GM23338 (cell line): ENCODE measurements around the gene SULF2. TPM values are rescaled to one million over a fixed set of nuclear protein-coding genes. Genes with fewer than 3 reads are reported as not detected.

Experiments used
- ATAC-seq: fragments of 200-7000 bp; cut with Tn5 transposase; 3 replicates; pipeline ENCODE4 v1.9.1; 2020
- DNase-seq: peaks from one replicate; pipeline ENCODE4 v3.0.0-alpha.2; 2015; ENCODE audit warnings: low spot score
- H2AFZ ChIP-seq: fragments of 200-600 bp; sonication (generic); 2 replicates; pipeline ENCODE4 v1.8.0; 2016; ENCODE audit warnings: antibody characterized with exemption, mild to moderate bottlenecking, moderate library complexity
- H3F3A ChIP-seq: fragments of 200-600 bp; sonication (generic); replicated peaks from 2 replicates; pipeline ENCODE4 v1.8.0; 2017; ENCODE audit warnings: antibody characterized with exemption, mixed run types, low read depth
- H3K27ac ChIP-seq: fragments of 200-600 bp; sonication (generic); 2 replicates; pipeline ENCODE4 v1.6.1; 2016; ENCODE audit warnings: low read depth
- H3K27me3 ChIP-seq: fragments of 200-600 bp; sonication (generic); 2 replicates; pipeline ENCODE4 v1.8.0; 2016; ENCODE audit warnings: mild to moderate bottlenecking, mixed run types, moderate library complexity; ENCODE audit not compliant: insufficient read depth
- H3K36me3 ChIP-seq: fragments of 200-600 bp; sonication (generic); 2 replicates; pipeline ENCODE4 v1.8.0; 2016; ENCODE audit warnings: mild to moderate bottlenecking; ENCODE audit not compliant: insufficient read depth
- H3K4me1 ChIP-seq: fragments of 200-600 bp; sonication (generic); 2 replicates; pipeline ENCODE4 v1.8.0; 2016; ENCODE audit warnings: mild to moderate bottlenecking, moderate library complexity; ENCODE audit not compliant: insufficient read depth
- H3K4me2 ChIP-seq: fragments of 200-600 bp; sonication (generic); 2 replicates; pipeline ENCODE4 v1.7.1; 2017; ENCODE audit warnings: mixed run types
- H3K4me3 ChIP-seq: fragments of 200-600 bp; sonication (generic); 2 replicates; pipeline ENCODE4 v1.6.1; 2016; ENCODE audit warnings: mixed run types
- H3K79me2 ChIP-seq: fragments of 200-600 bp; sonication (generic); replicated peaks from 2 replicates; pipeline ENCODE4 v1.8.0; 2017; ENCODE audit warnings: mild to moderate bottlenecking; ENCODE audit not compliant: insufficient read depth
- H3K9me2 ChIP-seq: fragments of 200-600 bp; sonication (generic); 2 replicates; pipeline ENCODE4 v1.8.0; 2017; ENCODE audit not compliant: insufficient read depth
- H4K20me1 ChIP-seq: fragments of 200-600 bp; sonication (generic); replicated peaks from 2 replicates; pipeline ENCODE4 v1.8.0; 2017; ENCODE audit warnings: mild to moderate bottlenecking; ENCODE audit not compliant: insufficient read depth
- H3K27ac Mint-ChIP-seq: 2 replicates; pipeline ENCODE4 v1.8.0; 2020; ENCODE audit warnings: inconsistent platforms, mild to moderate bottlenecking, moderate library complexity, mixed read lengths
- H3K27me3 Mint-ChIP-seq: 3 replicates; pipeline ENCODE4 v1.8.0; 2022; ENCODE audit warnings: low read depth, mild to moderate bottlenecking, moderate library complexity, mixed read lengths, inconsistent platforms; ENCODE audit not compliant: insufficient read depth, poor library complexity
- H3K36me3 Mint-ChIP-seq: 3 replicates; pipeline ENCODE4 v1.8.0; 2021; ENCODE audit warnings: low read depth, mild to moderate bottlenecking, inconsistent platforms, moderate library complexity, mixed read lengths
- H3K4me1 Mint-ChIP-seq: 3 replicates; pipeline ENCODE4 v1.8.0; 2020; ENCODE audit warnings: mild to moderate bottlenecking, inconsistent platforms, mixed read lengths
- H3K4me3 Mint-ChIP-seq: 3 replicates; pipeline ENCODE4 v1.8.0; 2021; ENCODE audit warnings: moderate library complexity, mild to moderate bottlenecking, inconsistent platforms, mixed read lengths
- H3K9me3 Mint-ChIP-seq: 3 replicates; pipeline ENCODE4 v1.8.0; 2020; ENCODE audit warnings: moderate library complexity, mild to moderate bottlenecking, inconsistent platforms, mixed read lengths
- CREB1 ChIP-seq: fragments of 250-450 bp; sonication (Bioruptor Pico); IDR thresholded peaks from 2 replicates; pipeline ENCODE4 v1.5.0; 2020; ENCODE audit warnings: low read depth, mild to moderate bottlenecking, moderate library complexity
- CTCF ChIP-seq, 2 experiments: fragments of 200-600 bp in 1 of 2; sonication (generic) in 1 of 2; conservative IDR thresholded peaks; 2 replicates each; pipeline versions ENCODE4 v1.5.1 to v1.6.1; 2016 to 2017; ENCODE audit warnings: antibody characterized with exemption in 2 of 2, low read depth in 2 of 2, mild to moderate bottlenecking in 2 of 2, moderate library complexity in 1 of 2
- EZH2 ChIP-seq: fragments of 200-600 bp; sonication (generic); IDR thresholded peaks from one replicate; pipeline ENCODE4 v1.8.0; 2017; ENCODE audit warnings: antibody characterized with exemption, mild to moderate bottlenecking, low read depth; ENCODE audit not compliant: unreplicated experiment
- EZH2phosphoT487 ChIP-seq: fragments of 200-600 bp; sonication (generic); IDR thresholded peaks from one replicate; pipeline ENCODE4 v1.8.1; 2018; ENCODE audit warnings: antibody characterized with exemption; ENCODE audit not compliant: unreplicated experiment
- JUNB ChIP-seq: IDR thresholded peaks from one replicate; pipeline ENCODE4 v1.6.1; 2016; ENCODE audit warnings: antibody characterized with exemption; ENCODE audit not compliant: unreplicated experiment
- POLR2AphosphoS5 ChIP-seq: IDR thresholded peaks from 2 replicates; pipeline ENCODE4 v1.6.1; 2016; ENCODE audit warnings: antibody characterized with exemption, low read depth
- ZNF114 ChIP-seq: fragments of 250-450 bp; sonication (Bioruptor Pico); IDR thresholded peaks from 2 replicates; pipeline ENCODE4 v1.5.0; 2020; ENCODE audit warnings: mild to moderate bottlenecking, moderate library complexity
- ZNF462 ChIP-seq: fragments of 250-450 bp; sonication (Bioruptor Pico); IDR thresholded peaks from 2 replicates; pipeline ENCODE4 v1.5.0; 2020; ENCODE audit warnings: mild to moderate bottlenecking, moderate library complexity
- polyA plus RNA-seq: library from polyadenylated mRNA; unstranded; fragments of >200 nt; fragmentation: Nextera tagmentation; extraction: Ambion mirVana; gene quantifications from 2 replicates; pipeline ENCODE4 v1.2.1, GENCODE V29; 2016
- total RNA-seq: library from RNA; depleted of rRNA; stranded (reverse); fragments of >200 nt; shearing (Covaris generic); gene quantifications from 2 replicates; pipeline ENCODE4 v1.2.3, GENCODE V29; 2014

Gene SULF2
- total and polyA plus RNA-seq, 2 experiments from 2014 or later: 9.5 to 20.7 TPM

- TF ChIP-seq ZNF462: no peak
Measured at GRCh38 chr20:47611785-47612184, 173.5 kb downstream of the SULF2 start (continued).

GRCh38 chr20:47610945-47611250 lies 174.4 kb downstream of the SULF2 start:
- H3K27me3 ChIP-seq: no peaks in the 10 kb centered on the region
- H3K36me3 Mint-ChIP-seq: no peaks in the 10 kb centered on the region
- TF ChIP-seq EZH2phosphoT487: no peak
- TF ChIP-seq CREB1 (CRISPR knock-in tag): no peak
- TF ChIP-seq ZNF114 (CRISPR knock-in tag): no peak
- no peak for TF ChIP-seq CTCF (conservative IDR thresholded peaks at IDR 0.05; ENCODE audit: low read depth in 2 of 2)
- TF ChIP-seq EZH2: no peak
- no peak for TF ChIP-seq JUNB
- TF ChIP-seq ZNF462: no peak
- no peak for TF ChIP-seq POLR2AphosphoS5
- H2AFZ ChIP-seq: no peak overlapping the region
- H3K4me2 ChIP-seq: no peak overlapping the region
- no peaks in the 10 kb centered on the region for H3K9me3 Mint-ChIP-seq
- H3F3A ChIP-seq: no peaks in the 10 kb centered on the region
- ATAC-seq (no peak), DNase-seq (no peak)
- no peaks in the 10 kb centered on the region for H3K27me3 Mint-ChIP-seq
- no peak overlapping the region for H3K27ac ChIP-seq
- no peak overlapping the region for H3K4me3 Mint-ChIP-seq
- H3K4me1 ChIP-seq: no peaks in the 10 kb centered on the region
- no peak overlapping the region for H3K27ac Mint-ChIP-seq
- no peaks in the 10 kb centered on the region for H4K20me1 ChIP-seq
- no peaks in the 10 kb centered on the region for H3K36me3 ChIP-seq
- H3K4me3 ChIP-seq: no peak overlapping the region
- H3K79me2 ChIP-seq: peaks cover 60% of the 10 kb centered on the region
- H3K4me1 Mint-ChIP-seq: no peaks in the 10 kb centered on the region
- no peaks in the 10 kb centered on the region for H3K9me2 ChIP-seq
